ENCODE data around the gene RNF217.

DNA sequence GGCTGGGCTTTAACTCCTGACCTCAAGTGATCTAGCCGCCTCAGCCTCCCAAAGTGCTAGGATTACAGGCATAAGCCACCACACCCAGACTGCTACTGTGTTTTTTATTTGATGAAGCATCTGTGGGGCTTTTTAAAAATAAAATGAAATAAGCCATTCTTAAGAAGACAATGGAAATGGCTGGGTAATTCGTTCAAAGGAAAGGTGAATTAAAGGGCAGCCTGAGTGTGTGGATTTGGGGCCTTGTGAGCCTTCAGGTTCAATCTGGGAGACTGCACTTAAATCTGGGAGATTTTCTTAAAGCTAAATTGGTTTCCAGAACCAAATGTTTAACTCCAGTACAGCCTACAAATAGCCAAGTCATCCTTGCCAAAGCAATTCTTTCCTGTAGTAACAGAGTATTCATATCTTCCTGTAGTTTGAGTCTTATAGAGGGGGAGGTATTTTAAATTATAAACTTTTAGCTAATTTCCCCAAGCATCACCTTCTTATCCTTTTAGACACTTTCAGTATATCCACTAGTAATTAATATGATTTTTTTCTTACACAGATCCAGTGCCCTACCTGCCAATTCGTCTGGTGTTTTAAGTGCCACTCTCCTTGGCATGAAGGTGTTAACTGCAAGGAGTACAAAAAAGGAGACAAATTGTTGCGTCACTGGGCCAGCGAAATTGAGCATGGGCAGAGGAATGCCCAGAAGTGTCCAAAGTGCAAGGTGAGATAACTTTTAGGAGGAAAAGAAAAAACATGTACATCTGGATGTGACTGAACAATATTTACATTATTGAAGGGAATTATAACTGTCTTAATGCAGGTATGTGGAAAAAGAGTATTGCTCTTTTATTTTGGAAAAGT, 95.4 kb downstream of the RNF217 start:
- TF ChIP-seq, protein P1, sequence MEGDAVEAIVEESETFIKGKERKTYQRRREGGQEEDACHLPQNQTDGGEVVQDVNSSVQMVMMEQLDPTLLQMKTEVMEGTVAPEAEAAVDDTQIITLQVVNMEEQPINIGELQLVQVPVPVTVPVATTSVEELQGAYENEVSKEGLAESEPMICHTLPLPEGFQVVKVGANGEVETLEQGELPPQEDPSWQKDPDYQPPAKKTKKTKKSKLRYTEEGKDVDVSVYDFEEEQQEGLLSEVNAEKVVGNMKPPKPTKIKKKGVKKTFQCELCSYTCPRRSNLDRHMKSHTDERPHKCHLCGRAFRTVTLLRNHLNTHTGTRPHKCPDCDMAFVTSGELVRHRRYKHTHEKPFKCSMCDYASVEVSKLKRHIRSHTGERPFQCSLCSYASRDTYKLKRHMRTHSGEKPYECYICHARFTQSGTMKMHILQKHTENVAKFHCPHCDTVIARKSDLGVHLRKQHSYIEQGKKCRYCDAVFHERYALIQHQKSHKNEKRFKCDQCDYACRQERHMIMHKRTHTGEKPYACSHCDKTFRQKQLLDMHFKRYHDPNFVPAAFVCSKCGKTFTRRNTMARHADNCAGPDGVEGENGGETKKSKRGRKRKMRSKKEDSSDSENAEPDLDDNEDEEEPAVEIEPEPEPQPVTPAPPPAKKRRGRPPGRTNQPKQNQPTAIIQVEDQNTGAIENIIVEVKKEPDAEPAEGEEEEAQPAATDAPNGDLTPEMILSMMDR (IDR thresholded peaks at IDR 0.05 in 4 of 5, conservative IDR thresholded peaks at IDR 0.05 in 1 of 5) = no peak
- TF ChIP-seq POLR2A (IDR thresholded peaks at IDR 0.05) = no peak
